ENCODE measurements around the gene GLIS1. TPM values are rescaled to one million over a fixed set of nuclear protein-coding genes. Genes with fewer than 3 reads are reported as not detected.

Gene GLIS1
- total RNA-seq, 1 experiment from 2014 or later, result 0.39 TPM

GRCh38 chr1:53539226-53539625 is 199.7 kb downstream of the GLIS1 start:
- no peaks in the 10 kb centered on the region for H3K79me2 ChIP-seq (ENCODE audit: insufficient read depth, low read length)
- no peak overlapping the region; the same call in 1 of the 2 replicates for H3K27ac ChIP-seq (ENCODE audit: low read depth, low read length)
- intact Hi-C loops (cut with micrococcal nuclease), result no loop called here
- ChIA-PET RAD21 (ENCODE audit: low non-redundant PET in 1 of 2, low total read pairs in 2 of 2, uncharacterized antibody in 2 of 2, unreplicated experiment in 2 of 2) (no interaction called here), CTCF (interaction anchor here (1.5 kb wide), 1 partner anchor 53 kb away, joined by 3 read pairs; no protein-coding TSS in a partner anchor), POLR2A (no interaction called here)
- no peak overlapping the region for H3K9ac ChIP-seq (ENCODE audit: low read length)
- no peak overlapping the region for H3K4me2 ChIP-seq (ENCODE audit: low read length)
- peaks cover 5 to 15% of the 10 kb centered on the region in 2 experiments; a peak in 3 of 4 replicates for H3K4me1 ChIP-seq (ENCODE audit: control insufficient read depth in 1 of 2, insufficient read depth in 2 of 2, low read length in 2 of 2)
- DNase-seq (ENCODE audit: low read depth, low spot score), result no peak
- H4K20me1 ChIP-seq (ENCODE audit: insufficient read depth), result no peaks in the 10 kb centered on the region
- H3K9me2 ChIP-seq (ENCODE audit: insufficient read depth), result no peaks in the 10 kb centered on the region
- BruUV-seq (replicated peaks), result no TSS peak
- no peaks in the 10 kb centered on the region for H3K9me3 ChIP-seq (ENCODE audit: control insufficient read depth in 1 of 2, insufficient read depth in 1 of 2, low read depth in 1 of 2, low read length in 2 of 2)
- H3K4me3 ChIP-seq (replicated peaks in 1 of 2; ENCODE audit: low read depth in 1 of 2, low read length in 2 of 2), result no peak overlapping the region
- H2AFZ ChIP-seq (ENCODE audit: low read depth, low read length, poor library complexity, severe bottlenecking), result no peak overlapping the region
- H3K36me3 ChIP-seq (ENCODE audit: control insufficient read depth in 1 of 2, insufficient read depth in 2 of 2, low read length in 2 of 2), result no peaks in the 10 kb centered on the region
- no peak for ATAC-seq
- TF ChIP-seq POLR2A (IDR thresholded peaks at IDR 0.05; ENCODE audit: borderline replicate concordance, extremely low read depth, insufficient read depth, insufficient read length) (no peak), CTCF (IDR thresholded peaks at IDR 0.05 in 2 of 3, conservative IDR thresholded peaks at IDR 0.05 in 1 of 3; ENCODE audit: borderline replicate concordance in 1 of 3, insufficient read depth in 1 of 3, low read depth in 2 of 3, low read length in 2 of 3) (no peak), MAX (IDR thresholded peaks at IDR 0.05) (no peak)
- peaks cover 4% of the 10 kb centered on the region; the same call in 1 of the 2 replicates for H3K27me3 ChIP-seq (ENCODE audit: insufficient read depth, low read length)

- no TSS peak for BruUV-seq (replicated peaks)
- H4K20me1 ChIP-seq (ENCODE audit: insufficient read depth), result no peaks in the 10 kb centered on the region
- intact Hi-C loops (cut with micrococcal nuclease), result no loop called here
- H3K27ac ChIP-seq (ENCODE audit: low read depth, low read length), result no peak overlapping the region
- ChIA-PET POLR2A (no interaction called here), CTCF (no interaction called here), RAD21 (ENCODE audit: low non-redundant PET in 1 of 2, low total read pairs in 2 of 2, uncharacterized antibody in 2 of 2, unreplicated experiment in 2 of 2) (no interaction called here)
- DNase-seq (ENCODE audit: low read depth, low spot score), result no peak
- H3K9me3 ChIP-seq (ENCODE audit: control insufficient read depth in 1 of 2, insufficient read depth in 1 of 2, low read depth in 1 of 2, low read length in 2 of 2), result no peaks in the 10 kb centered on the region
- H3K79me2 ChIP-seq (ENCODE audit: insufficient read depth, low read length), result no peaks in the 10 kb centered on the region
- peaks cover 0 to 4% of the 10 kb centered on the region in 2 experiments; a peak in 2 of 4 replicates for H3K4me1 ChIP-seq (ENCODE audit: control insufficient read depth in 1 of 2, insufficient read depth in 2 of 2, low read length in 2 of 2)
- peaks cover 4% of the 10 kb centered on the region; the same call in 1 of the 2 replicates for H3K27me3 ChIP-seq (ENCODE audit: insufficient read depth, low read length)
- no peak overlapping the region for H3K9ac ChIP-seq (ENCODE audit: low read length)
- no peak overlapping the region for H3K4me2 ChIP-seq (ENCODE audit: low read length)
- no peak for ATAC-seq
- H2AFZ ChIP-seq (ENCODE audit: low read depth, low read length, poor library complexity, severe bottlenecking), result no peak overlapping the region
- no peaks in the 10 kb centered on the region for H3K9me2 ChIP-seq (ENCODE audit: insufficient read depth)
- no peak overlapping the region for H3K4me3 ChIP-seq (replicated peaks in 1 of 2; ENCODE audit: low read depth in 1 of 2, low read length in 2 of 2)
- H3K36me3 ChIP-seq (ENCODE audit: control insufficient read depth in 1 of 2, insufficient read depth in 2 of 2, low read length in 2 of 2), result no peaks in the 10 kb centered on the region
- TF ChIP-seq CTCF (IDR thresholded peaks at IDR 0.05 in 2 of 3, conservative IDR thresholded peaks at IDR 0.05 in 1 of 3; ENCODE audit: borderline replicate concordance in 1 of 3, insufficient read depth in 1 of 3, low read depth in 2 of 3, low read length in 2 of 3) (no peak), ZFX (IDR thresholded peaks at IDR 0.05) (no peak), SRF (IDR thresholded peaks at IDR 0.05; ENCODE audit: low read depth) (no peak), POLR2AphosphoS5 (IDR thresholded peaks at IDR 0.05; ENCODE audit: low read depth, low read length) (no peak), POLR2A (IDR thresholded peaks at IDR 0.05; ENCODE audit: borderline replicate concordance, extremely low read depth, insufficient read depth, insufficient read length) (no peak), REST (IDR thresholded peaks at IDR 0.05; ENCODE audit: low read depth) (no peak), EZH2 (IDR thresholded peaks at IDR 0.05) (no peak), TCF7L2 (IDR thresholded peaks at IDR 0.05; ENCODE audit: borderline replicate concordance, extremely low read depth, insufficient read depth, insufficient read length) (no peak), CEBPB (IDR thresholded peaks at IDR 0.05; ENCODE audit: low read depth) (no peak)
These were observed 202.4 kb downstream of the GLIS1 start for GRCh38 chr1:53536606-53537005.
